HepG2 (cell line): ENCODE results near the gene NOTUM. TPM values are rescaled to one million over a fixed set of nuclear protein-coding genes. Genes with fewer than 3 reads are reported as not detected.
A peak's percentile ranks its signal among the peaks of the same experiment; 100 is the strongest.

Source experiments
- BORCS8-MEF2B ChIP-seq: sonication (generic); formaldehyde crosslinking; IDR thresholded peaks from 2 replicates; pipeline ENCODE4 v1.8.0; 2022; ENCODE audit warnings: mild to moderate bottlenecking, missing genetic modification reagents
- EP300 ChIP-seq, 3 experiments: sonication (generic) in 1 of 3; formaldehyde crosslinking in 1 of 3; IDR thresholded peaks; 2 replicates each; pipeline versions ENCODE4 v1.5.1 to v1.6.1; 2011 to 2020; ENCODE audit warnings: low read depth in 2 of 3, low read length in 2 of 3, borderline replicate concordance in 1 of 3, improper control_type of control experiment in 1 of 3, mild to moderate bottlenecking in 1 of 3, missing genetic modification reagents in 1 of 3, moderate library complexity in 1 of 3
- GABPB1 ChIP-seq: IDR thresholded peaks from 2 replicates; pipeline ENCODE4 v1.6.1; 2016; ENCODE audit warnings: mild to moderate bottlenecking, missing genetic modification reagents, moderate library complexity, missing compliant biosample characterization
- HOXA9 ChIP-seq: sonication (generic); formaldehyde crosslinking; IDR thresholded peaks from 2 replicates; pipeline ENCODE4 v1.8.1; 2022; ENCODE audit warnings: missing genetic modification reagents, mild to moderate bottlenecking, moderate library complexity, borderline replicate concordance
- IKZF4 ChIP-seq: sonication (generic); formaldehyde crosslinking; IDR thresholded peaks from 2 replicates; pipeline ENCODE4 v1.5.1; 2020; ENCODE audit warnings: borderline replicate concordance, mild to moderate bottlenecking, low read depth, missing genetic modification reagents; ENCODE audit errors: not compliant biosample characterization
- MTERF4 ChIP-seq: sonication (generic); formaldehyde crosslinking; IDR thresholded peaks from 2 replicates; pipeline ENCODE4 v1.8.0; 2023; ENCODE audit warnings: mild to moderate bottlenecking, missing genetic modification reagents
- ONECUT2 ChIP-seq: sonication (generic); formaldehyde crosslinking; IDR thresholded peaks from 2 replicates; pipeline ENCODE4 v1.4.0; 2020; ENCODE audit warnings: missing genetic modification reagents
- RCOR2 ChIP-seq: IDR thresholded peaks from 2 replicates; pipeline ENCODE4 v1.6.1; 2016; ENCODE audit warnings: missing biosample characterization, missing genetic modification reagents
- TEAD2 ChIP-seq: sonication (generic); formaldehyde crosslinking; IDR thresholded peaks from 2 replicates; pipeline ENCODE4 v1.9.0; 2021; ENCODE audit warnings: missing genetic modification reagents
- ZNF414 ChIP-seq: sonication (generic); formaldehyde crosslinking; IDR thresholded peaks from 2 replicates; pipeline ENCODE4 v1.5.0; 2020; ENCODE audit warnings: missing genetic modification reagents
- ZNF644 ChIP-seq: IDR thresholded peaks from 2 replicates; pipeline ENCODE4 v1.6.1; 2016; ENCODE audit warnings: low read depth
- ZNF781 ChIP-seq: sonication (generic); formaldehyde crosslinking; IDR thresholded peaks from 2 replicates; pipeline ENCODE4 v1.5.1; 2020; ENCODE audit warnings: borderline replicate concordance, mild to moderate bottlenecking, missing genetic modification reagents; ENCODE audit errors: not compliant biosample characterization
- ZNF83 ChIP-seq: sonication (generic); formaldehyde crosslinking; IDR thresholded peaks from 2 replicates; pipeline ENCODE4 v1.4.0; 2020; ENCODE audit warnings: missing genetic modification reagents, mild to moderate bottlenecking, borderline replicate concordance
- polyA plus RNA-seq, 8 experiments: library from polyadenylated mRNA; depleted of rRNA in 3 of 8; stranded (reverse) in 7 of 8; unstranded in 1 of 8; fragments of >200 nt; fragmentation: Illumina TruSeq in 4 of 8; extraction: Trizol in 4 of 8; gene quantifications; 2 replicates each; pipeline versions ENCODE4 v1.2.1 to v1.2.3, GENCODE V29; 2011 to 2016; ENCODE audit warnings: low read depth in 4 of 8, missing spikeins in 1 of 8, mixed read lengths in 1 of 8; ENCODE audit not compliant: insufficient read depth in 1 of 8
- total RNA-seq, 5 experiments: library from RNA; depleted of rRNA; stranded (reverse); fragments of >200 nt; fragmentation: Illumina TruSeq; extraction: Trizol; gene quantifications; 2 replicates each; pipeline ENCODE4 v1.2.3, GENCODE V29; 2016; ENCODE audit warnings: low read depth in 1 of 5
- TF ChIP-seq, protein P1 (sequence below): sonication (generic); formaldehyde crosslinking; IDR thresholded peaks from 2 replicates; pipeline ENCODE4 v1.5.0; 2020; ENCODE audit warnings: missing genetic modification reagents, mild to moderate bottlenecking, borderline replicate concordance
- TF ChIP-seq, protein P2 (sequence below): sonication (generic); formaldehyde crosslinking; IDR thresholded peaks from 2 replicates; pipeline ENCODE4 v1.4.0; 2020; ENCODE audit warnings: mild to moderate bottlenecking, missing genetic modification reagents
- TF ChIP-seq, protein P3 (sequence below): sonication (generic); formaldehyde crosslinking; IDR thresholded peaks from 2 replicates; pipeline ENCODE4 v1.4.0; 2020; ENCODE audit warnings: missing genetic modification reagents
- TF ChIP-seq, protein P4 (sequence below): sonication (generic); formaldehyde crosslinking; IDR thresholded peaks from 2 replicates; pipeline ENCODE4 v1.4.0; 2020; ENCODE audit warnings: mild to moderate bottlenecking, missing genetic modification reagents

NOTUM gene
- total and polyA plus RNA-seq, 2 of the 13 experiments (the other 11 are each of a cell fraction or from before 2014, with no cell fraction given), result 150 to 160 TPM

GRCh38 chr17:82000803-82001570, 40.0 kb upstream of the NOTUM start (continued):
- TF ChIP-seq, protein P1, sequence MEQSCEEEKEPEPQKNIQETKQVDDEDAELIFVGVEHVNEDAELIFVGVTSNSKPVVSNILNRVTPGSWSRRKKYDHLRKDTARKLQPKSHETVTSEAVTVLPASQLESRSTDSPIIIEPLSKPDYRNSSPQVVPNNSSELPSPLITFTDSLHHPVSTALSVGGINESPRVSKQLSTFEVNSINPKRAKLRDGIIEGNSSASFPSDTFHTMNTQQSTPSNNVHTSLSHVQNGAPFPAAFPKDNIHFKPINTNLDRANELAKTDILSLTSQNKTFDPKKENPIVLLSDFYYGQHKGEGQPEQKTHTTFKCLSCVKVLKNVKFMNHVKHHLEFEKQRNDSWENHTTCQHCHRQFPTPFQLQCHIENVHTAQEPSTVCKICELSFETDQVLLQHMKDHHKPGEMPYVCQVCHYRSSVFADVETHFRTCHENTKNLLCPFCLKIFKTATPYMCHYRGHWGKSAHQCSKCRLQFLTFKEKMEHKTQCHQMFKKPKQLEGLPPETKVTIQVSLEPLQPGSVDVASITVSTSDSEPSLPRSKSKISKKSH (CRISPR knock-in tag), result no peak
- TF ChIP-seq GABPB1 (CRISPR knock-in tag) (peak; percentile 85), BORCS8-MEF2B (peak; percentile 91; the same call in 1 of the 2 replicates), HOXA9 (CRISPR knock-in tag) (peak; percentile 79), TEAD2 (CRISPR knock-in tag) (0 out of 2 replicates have a peak, but pooled peaks have one; percentile 61), EP300 (IDR thresholded peaks at IDR 0.05; ENCODE audit: low read depth in 2 of 2, low read length in 2 of 2) (peak; percentile 83 to 90; a peak in 3 of 4 replicates), EP300 (CRISPR knock-in tag; IDR thresholded peaks at IDR 0.05; ENCODE audit: borderline replicate concordance) (peak; percentile 93), IKZF4 (no peak), RCOR2 (CRISPR knock-in tag) (peak; percentile 67; the same call in 1 of the 2 replicates), ZNF781 (no peak), ONECUT2 (CRISPR knock-in tag) (peak; percentile 48; the same call in 1 of the 2 replicates), ZNF414 (CRISPR knock-in tag) (peak; percentile 98), MTERF4 (CRISPR knock-in tag) (no peak), ZNF83 (CRISPR knock-in tag) (peak; percentile 92; the same call in 1 of the 2 replicates), ZNF644 (no peak)
- TF ChIP-seq, protein P2, sequence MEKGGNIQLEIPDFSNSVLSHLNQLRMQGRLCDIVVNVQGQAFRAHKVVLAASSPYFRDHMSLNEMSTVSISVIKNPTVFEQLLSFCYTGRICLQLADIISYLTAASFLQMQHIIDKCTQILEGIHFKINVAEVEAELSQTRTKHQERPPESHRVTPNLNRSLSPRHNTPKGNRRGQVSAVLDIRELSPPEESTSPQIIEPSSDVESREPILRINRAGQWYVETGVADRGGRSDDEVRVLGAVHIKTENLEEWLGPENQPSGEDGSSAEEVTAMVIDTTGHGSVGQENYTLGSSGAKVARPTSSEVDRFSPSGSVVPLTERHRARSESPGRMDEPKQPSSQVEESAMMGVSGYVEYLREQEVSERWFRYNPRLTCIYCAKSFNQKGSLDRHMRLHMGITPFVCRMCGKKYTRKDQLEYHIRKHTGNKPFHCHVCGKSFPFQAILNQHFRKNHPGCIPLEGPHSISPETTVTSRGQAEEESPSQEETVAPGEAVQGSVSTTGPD, result peak; percentile 66
- TF ChIP-seq, protein P3, sequence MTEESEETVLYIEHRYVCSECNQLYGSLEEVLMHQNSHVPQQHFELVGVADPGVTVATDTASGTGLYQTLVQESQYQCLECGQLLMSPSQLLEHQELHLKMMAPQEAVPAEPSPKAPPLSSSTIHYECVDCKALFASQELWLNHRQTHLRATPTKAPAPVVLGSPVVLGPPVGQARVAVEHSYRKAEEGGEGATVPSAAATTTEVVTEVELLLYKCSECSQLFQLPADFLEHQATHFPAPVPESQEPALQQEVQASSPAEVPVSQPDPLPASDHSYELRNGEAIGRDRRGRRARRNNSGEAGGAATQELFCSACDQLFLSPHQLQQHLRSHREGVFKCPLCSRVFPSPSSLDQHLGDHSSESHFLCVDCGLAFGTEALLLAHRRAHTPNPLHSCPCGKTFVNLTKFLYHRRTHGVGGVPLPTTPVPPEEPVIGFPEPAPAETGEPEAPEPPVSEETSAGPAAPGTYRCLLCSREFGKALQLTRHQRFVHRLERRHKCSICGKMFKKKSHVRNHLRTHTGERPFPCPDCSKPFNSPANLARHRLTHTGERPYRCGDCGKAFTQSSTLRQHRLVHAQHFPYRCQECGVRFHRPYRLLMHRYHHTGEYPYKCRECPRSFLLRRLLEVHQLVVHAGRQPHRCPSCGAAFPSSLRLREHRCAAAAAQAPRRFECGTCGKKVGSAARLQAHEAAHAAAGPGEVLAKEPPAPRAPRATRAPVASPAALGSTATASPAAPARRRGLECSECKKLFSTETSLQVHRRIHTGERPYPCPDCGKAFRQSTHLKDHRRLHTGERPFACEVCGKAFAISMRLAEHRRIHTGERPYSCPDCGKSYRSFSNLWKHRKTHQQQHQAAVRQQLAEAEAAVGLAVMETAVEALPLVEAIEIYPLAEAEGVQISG (CRISPR knock-in tag), result peak; percentile 85
- TF ChIP-seq, protein P4, sequence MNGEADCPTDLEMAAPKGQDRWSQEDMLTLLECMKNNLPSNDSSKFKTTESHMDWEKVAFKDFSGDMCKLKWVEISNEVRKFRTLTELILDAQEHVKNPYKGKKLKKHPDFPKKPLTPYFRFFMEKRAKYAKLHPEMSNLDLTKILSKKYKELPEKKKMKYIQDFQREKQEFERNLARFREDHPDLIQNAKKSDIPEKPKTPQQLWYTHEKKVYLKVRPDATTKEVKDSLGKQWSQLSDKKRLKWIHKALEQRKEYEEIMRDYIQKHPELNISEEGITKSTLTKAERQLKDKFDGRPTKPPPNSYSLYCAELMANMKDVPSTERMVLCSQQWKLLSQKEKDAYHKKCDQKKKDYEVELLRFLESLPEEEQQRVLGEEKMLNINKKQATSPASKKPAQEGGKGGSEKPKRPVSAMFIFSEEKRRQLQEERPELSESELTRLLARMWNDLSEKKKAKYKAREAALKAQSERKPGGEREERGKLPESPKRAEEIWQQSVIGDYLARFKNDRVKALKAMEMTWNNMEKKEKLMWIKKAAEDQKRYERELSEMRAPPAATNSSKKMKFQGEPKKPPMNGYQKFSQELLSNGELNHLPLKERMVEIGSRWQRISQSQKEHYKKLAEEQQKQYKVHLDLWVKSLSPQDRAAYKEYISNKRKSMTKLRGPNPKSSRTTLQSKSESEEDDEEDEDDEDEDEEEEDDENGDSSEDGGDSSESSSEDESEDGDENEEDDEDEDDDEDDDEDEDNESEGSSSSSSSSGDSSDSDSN (CRISPR knock-in tag), result peak; percentile 86
